Stimulated activated CD8-positive, alpha-beta memory T cell treated with anti-CD3 and anti-CD28 coated beads, Interleukin-2, amount 100 ng/mL, for 1 hour (primary cell): ENCODE measurements around the gene IL2RA.
"Not testable (repeated sequence)": the region's sequence is repeated elsewhere in the genome, so short reads cannot be mapped to it uniquely, and the experiment has no call there.

Experiments
- DNase-seq, 2 donors: peaks; one replicate each; pipeline ENCODE4 v3.0.0-alpha.2; 2020; ENCODE audit warnings: low read depth in 2 of 2

IL2RA gene

DNA sequence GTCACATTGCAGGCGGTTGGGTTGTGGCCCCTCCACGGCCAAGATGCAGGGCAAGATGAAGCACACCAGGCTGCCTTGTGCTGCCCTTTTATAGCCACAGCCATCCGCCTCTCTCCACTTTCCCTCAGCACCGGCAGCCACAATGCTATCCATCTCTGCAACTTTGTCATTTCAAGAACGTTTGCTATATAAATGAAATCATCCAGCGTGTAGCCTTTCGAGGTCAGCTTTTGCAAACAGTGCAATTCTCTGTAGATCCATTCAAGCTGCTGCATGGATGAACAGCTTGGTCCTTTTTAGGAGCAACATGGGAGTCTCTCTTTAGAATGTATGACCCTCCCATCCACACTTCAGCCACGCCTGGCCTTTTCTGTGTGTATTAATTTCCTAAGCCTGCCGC lies 78.4 kb downstream of the IL2RA start:
- DNase-seq: no peak

DNA sequence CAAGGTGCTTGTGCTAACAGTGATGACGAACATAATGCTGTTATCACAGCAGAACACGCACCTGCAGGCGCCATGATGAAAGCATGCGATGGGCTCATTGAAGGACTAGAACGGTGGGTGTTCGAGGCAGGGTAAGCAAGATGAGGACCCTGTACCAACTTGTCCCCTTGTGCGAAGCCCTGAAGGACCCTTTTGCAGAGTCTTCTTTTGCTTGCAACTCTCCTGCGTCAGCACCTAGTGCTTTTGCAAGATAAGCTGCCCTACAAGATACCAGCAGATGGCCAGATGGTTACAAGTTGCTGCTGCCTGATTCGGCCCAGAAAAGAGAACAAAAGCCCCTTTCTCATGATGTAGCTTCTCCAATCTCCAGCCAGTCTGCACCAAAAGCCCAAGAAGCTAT lies 80.6 kb downstream of the IL2RA start:
- no peak for DNase-seq

DNA sequence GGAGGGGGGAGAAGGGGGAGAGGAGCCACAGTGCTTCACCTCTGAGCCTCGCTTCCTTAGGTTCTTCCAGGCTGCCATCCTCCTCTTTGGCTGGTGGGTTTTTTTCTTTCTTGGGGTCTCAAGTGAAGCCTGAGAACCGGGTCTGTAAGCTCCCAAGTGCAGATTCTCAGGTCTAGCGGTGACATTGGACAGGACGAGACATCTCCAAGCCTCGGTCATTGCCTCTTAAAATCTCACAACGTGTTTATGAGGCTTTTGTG lies 84.0 kb downstream of the IL2RA start:
- no peak for DNase-seq

DNA sequence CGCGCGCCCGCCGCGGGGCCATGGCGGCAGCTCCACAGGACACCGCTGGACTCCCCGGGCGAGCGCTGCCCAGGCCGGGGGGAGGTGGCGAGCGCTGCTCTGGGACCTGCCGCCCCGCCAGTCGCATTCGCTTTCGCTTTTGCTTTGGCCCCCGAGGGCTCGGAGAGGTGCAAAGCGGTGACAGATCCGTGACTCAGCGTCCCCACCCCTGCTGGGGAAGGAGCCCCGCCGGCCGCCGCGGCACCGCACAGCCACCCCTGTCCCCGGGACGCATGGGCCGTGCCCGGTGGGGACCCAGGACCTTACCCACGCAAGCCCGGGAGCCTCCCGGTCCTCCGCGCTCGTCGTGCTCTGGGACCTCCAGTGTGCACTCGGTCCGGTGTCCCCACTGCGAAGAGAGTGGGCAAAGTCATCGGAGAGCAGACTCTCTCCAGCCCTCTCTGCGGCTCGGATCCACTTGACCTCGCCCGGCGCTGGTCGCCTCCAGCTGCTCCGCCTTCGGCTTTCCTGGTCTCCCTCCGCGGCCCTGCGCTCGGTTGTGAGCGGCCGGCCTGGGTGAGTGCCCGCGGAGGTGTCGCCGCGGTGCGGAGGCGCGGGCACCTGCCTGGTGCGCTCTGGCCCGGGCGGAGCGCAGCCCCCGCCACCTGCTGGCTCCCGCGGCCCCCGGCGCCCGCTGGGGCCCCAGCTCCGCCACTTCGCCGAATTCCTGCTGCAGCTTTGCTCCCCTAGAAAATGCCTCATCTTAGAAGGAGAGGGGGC lies 84.5 kb downstream of the IL2RA start, which contains the start of gene IL15RA:
Gene IL15RA, minus strand, starts transcription at position 73 of the 759 bp plus-strand sequence. Its CDS starts 51 bp downstream, at position 22.
- DNase-seq: peak; percentile 70 to 71

DNA sequence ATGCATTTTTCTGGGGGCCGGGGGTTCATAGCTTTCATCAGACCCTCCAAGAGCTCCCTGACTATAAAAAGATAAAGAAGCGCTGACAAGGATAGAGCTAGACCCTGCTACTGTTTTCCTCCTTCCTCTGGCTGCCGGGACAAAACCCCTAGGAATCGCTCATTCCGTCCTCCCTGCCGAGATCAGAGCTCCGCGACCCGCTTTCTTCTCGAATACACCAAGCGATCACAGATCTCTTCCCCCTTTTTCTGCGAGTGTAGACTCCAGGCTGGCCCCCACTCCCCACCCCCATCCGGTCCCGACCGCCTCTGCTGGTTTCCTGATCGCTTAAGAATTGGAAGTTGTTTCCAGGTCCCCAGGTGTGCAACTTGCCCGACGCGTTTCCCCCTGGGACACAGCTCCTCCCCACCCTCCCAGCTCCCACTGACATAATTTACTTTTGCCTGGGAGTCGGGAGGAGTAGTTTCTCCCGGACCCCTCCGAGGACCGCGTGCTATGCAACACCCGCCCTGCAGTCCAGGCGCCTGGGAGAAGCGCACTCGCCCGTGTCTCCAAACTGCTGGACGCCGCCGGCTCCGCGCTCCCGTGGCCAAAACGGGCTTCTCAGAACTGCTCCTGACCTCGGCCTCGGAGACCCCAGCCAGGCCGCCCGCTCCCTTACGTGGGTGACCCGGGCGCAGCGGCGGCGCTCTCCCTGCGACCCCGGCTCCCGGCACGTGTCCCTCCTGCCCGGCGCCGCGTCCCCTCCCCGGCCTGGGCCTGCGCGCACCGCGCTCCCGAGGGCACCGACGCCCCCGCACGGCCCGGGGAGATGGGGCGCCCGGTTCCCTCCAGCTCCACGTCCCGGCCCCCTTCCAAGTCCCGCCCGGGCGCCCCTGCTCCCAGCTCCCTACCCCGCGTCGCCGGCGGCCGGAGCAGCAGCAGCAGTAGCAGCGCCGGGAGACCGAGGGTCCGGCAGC lies 85.4 kb downstream of the IL2RA start:
- DNase-seq: peak in 1 of 2 donors; percentile 11

DNA sequence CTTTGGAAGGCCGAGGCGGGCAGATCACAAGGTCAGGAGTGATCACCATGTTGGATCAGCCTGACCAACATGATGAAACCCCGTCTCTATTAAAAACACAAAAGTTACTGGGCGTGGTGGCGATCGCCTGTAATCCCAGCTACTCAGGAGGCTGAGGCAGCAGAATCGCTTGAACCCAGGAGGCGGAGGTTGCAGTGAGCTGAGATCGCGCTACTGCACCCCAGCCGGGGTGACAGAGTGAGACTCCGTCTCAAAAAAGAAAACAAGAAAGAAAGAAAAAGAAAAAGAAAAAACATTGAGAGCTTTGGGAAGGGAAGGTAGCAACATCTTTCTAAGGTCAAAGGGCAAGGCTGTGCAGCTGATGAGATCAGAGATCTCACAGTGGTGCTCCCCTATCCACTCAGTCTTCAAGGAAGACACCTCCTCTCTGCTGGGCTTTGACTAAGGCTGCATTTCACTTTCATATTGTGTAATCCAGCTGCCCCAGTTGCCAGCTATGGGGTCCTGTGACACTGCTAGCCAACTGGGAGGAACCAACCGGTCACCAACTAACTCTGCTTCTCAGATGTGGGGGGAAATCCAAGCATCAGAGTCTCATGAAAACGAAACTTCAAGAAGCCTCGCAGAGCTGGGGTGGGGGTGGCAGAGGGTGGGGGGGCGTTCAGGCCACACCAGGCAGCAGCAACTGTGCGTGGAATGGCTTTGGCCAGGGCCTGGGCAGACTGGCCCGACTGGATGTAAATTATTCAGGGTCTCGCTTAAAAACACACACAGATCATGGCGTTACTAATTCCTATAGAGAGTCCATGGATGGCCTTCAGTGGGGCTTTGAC lies 86.3 kb downstream of the IL2RA start:
- peak; percentile 19 to 20 for DNase-seq

DNA sequence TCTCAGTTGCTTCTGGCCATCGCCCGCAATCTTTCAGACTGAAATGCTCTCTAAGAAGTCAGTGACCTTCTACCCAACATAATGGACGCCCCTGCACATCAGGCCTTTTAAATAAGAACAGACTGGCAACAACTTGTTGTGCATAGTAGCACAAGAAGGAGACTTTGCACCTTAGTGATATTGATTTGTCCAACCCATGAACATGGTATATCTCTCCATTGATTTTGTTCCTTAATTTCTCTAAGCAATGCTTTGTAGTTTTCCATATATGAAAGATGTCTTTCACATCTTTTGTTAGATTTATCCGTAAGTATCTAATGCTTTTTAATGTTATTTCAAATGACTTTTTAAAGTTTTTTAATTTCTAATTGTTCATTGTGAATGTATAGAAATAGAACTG lies 89.1 kb downstream of the IL2RA start:
- DNase-seq: no peak

DNA sequence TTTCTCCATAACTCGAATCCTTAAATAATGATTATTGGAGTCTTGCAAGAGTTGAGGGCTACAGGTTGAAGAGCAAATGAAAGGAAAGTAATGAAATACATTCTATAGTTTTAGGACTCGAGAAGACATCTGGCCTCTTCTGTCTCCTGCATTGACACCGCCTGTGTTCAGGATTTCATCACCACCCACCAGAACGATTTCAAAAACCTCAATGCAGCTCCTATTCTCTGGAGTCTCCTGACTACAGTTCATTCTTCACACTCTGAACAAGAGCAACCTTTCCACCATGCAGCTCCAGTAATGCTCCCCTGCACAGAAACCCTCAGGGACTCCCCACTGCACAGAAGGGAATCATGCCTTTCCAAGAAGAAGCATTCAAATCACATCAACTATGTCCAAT lies 90.3 kb downstream of the IL2RA start:
- no peak for DNase-seq

DNA sequence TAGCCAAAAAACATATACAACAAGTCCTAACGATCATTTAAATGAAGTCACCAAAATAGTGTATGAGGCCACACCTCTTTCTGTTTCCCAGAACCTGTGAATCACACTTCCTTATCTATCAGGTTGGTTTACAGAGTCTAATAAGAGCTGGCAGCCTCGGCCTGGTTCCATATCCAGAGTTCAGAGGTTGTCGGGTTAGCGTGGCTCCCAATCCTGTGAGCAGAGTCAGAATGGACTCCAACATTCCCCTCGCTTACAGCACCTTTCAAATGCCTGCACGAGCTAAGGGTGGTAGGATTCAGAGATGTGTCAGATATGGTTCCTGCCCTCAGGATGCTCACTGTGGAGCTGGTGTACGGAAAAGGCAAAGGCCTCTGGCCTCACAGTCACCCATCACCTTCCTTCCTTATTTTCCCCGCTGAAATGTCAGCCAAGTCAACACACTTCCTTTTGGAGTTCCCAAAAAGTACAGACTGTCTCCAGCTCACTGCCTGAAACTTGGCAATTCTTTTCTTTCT lies 90.8 kb downstream of the IL2RA start:
- DNase-seq: no peak

DNA sequence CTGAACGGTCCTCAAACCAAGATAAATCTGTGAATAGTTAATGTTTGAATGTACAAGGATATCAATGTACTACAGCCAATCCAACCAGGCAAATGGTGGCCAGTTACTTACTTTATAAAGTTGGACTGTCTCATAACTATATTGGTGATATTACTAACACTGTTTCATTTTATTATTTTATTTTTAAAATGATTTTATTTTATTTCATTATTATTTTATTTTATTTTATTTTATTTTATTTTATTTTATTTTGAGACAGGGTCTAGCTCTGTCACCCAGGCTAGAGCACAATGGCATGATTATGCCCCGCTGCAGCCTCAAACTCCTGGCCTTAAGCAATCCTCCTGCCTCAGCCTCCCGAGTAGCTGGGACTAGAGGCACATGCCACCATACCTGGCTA lies 91.6 kb downstream of the IL2RA start:
- no peak for DNase-seq

DNA sequence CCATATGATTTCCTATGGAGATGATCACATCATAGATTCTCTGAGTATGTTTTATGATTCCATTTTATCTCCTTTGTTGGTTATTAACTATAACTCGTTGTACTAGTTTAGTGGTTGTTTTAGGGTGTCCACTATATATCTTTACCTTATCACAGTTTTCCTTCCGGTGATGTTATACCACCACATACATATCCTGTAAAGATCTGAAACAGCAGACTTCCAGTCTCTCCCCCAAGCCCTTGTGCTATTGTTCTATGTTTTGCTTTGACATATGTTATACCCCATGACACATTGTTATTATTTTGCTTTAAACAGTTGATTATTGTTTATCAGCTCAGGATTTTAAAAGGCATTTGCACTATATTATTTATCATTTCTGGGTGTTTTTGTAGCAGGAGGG lies 92.1 kb downstream of the IL2RA start:
- DNase-seq: no peak

DNA sequence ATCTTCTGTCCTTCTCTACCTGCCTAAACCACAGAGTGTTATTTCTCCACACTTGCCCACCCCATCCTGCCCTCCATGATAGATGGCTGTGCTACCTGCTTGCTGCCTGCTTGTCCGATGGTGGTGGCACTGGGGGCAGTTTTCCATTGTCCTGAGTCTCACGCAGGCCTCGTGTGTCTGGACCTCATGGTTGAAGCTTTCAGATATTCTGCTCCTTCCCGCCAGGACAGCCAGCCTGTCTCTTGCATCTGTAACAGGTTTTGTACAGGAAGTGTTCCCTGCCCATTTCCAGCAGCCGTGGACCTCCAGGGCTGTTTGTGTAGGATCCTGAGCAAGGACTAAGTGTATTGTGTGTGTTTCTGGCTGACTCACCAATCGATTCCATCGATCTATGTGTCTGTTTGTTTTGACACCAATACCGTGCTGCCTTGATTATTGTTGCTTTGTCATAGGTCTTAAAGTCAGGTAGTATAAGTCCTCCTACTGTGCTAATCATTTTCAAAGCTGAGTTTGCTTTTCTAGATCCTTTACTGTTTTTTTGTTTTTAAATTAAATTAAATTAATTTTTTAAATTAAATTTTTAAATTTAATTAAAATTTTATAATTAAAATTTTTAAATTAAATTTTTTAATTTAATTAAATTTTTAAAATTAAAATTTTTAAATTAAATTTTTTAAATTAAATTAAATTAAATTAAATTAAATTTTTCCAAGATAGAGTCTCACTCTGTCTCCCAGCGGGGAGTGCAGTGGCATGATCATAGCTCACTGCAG lies 93.3 kb downstream of the IL2RA start:
- no peak for DNase-seq

DNA sequence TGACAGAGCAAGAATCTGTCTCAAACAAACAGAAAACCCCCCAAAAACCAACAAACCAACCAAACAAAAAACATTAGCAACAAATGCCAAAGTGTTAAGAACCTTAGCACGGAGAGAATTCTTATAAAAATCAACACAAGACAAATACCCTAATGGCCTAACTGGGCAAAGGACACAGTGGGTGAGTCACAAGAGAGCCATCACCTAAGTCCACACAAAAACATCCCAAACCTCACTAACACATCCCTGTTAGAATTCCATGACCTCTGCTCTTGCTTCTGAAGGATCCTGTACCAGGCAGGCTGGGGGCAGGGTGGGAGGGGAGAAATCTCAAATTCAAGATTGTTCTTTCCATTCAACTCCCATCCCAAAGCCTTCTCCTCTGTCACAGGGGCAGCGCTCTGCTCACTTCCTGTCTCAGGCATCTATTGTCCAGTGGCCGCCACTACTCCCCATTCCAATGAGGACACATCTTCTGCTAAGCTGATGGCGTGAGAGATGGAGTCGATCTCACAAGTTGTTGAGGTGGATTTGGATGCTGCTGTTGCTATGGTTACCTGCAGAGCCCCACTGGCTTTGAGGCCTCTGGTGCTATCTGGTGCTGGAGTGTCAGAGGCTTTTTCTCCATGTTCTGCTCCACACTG lies 94.0 kb downstream of the IL2RA start:
- DNase-seq: no peak

DNA sequence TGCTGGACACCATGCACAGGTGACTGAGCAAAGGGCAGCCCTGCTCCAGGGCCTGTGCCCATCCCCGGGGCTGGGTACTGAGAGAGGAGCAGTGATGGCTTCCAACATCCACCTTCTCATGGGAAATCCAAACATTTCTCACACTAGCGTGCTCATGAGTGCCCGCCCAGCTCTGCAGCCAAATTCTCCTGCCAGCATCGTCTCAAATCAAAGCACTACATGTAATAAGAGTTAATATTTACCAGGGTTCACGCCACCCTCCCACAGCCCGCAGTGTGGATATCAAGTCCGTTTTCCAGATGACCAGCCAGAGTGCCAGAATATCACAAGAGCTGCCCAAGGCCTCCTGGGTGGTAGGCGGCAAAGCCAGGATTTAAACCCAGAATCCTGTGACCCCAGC lies 96.9 kb downstream of the IL2RA start:
- DNase-seq: no peak

DNA sequence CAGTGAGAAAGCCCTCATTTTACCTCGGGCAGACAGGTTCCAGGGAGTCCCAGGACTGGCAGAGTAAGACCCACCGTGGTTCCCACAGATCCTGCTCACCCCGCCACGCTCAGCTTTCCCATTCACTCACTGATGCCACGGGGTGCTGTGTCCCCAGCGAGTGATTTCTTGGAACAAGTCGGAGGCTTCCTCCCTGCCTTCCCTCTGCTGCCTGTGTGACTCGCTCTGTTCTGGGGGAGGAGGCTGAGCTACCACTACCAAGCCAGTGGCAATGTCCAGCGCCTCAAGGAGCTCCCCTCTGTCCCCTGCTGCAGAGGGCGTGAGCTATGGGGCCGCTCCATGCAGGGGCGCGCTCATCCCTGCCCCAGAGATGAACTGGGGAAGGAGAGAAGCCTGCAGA lies 97.4 kb downstream of the IL2RA start:
- DNase-seq: no peak

DNA sequence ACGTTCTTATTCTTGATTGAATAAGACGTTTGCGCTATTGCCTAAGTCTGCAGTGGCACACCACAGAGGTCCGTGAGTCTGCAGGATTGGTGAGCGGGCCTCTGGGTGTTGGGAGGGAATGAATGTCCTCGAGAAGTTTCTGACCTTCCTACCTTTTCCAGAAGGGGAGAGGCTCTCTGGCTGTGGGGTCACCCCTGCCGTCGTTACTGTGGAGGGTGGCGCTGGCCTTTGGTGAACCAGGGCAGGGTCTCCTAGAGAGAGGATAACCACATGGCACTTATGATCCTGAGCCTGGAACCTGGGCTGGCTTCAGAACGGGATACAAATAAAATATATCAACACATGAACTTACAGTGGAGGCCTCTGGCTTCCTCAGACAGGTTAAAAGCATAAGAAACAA lies 98.6 kb downstream of the IL2RA start:
- no peak for DNase-seq

DNA sequence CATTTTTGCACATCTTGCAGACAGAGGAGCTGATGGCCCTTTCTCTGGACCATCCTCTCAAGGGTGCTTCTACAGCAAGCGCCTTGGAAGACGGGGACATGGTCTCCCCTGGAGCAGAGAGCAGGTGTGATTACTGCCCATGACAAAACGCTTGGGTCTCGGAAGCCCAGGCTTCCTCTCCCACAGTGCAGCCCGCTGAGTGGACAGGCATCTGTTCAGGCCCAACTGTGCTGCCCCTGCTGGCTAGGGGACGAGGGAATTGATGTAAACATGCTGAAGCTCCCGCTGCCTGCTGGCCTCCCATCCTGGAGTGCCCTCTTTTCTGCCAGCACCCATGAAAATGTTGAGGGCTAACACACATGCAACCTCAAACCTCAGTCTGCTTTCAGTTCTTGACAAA lies 99.1 kb downstream of the IL2RA start:
- DNase-seq: no peak

DNA sequence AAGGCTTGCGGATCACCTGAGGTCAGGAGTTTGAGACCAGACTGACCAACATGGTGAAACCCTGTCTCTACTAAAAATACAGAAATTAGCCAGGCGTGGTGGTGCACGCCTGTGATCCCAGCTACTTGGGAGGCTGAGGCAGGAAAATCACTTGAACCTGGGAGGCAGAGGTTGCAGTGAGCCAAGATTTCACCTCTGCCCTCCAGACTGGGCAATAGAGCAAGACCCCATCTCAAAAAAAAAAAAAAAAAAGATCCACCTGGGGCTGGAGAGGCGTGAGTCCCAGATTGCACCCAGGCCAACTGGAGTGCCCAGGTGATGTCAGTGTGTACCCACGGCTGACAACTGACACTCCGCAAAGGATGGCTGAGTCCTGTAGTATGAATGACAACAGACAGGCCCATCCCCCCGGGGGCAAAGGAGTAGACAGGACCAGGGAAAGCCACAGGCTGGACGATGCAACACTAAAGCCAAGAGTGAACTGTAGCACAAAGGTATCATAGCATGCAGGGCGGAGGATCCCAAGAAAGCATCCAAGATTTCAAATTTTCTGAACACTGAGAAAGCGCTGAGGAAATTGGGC lies 99.7 kb downstream of the IL2RA start:
- DNase-seq: not testable (repeated sequence)

DNA sequence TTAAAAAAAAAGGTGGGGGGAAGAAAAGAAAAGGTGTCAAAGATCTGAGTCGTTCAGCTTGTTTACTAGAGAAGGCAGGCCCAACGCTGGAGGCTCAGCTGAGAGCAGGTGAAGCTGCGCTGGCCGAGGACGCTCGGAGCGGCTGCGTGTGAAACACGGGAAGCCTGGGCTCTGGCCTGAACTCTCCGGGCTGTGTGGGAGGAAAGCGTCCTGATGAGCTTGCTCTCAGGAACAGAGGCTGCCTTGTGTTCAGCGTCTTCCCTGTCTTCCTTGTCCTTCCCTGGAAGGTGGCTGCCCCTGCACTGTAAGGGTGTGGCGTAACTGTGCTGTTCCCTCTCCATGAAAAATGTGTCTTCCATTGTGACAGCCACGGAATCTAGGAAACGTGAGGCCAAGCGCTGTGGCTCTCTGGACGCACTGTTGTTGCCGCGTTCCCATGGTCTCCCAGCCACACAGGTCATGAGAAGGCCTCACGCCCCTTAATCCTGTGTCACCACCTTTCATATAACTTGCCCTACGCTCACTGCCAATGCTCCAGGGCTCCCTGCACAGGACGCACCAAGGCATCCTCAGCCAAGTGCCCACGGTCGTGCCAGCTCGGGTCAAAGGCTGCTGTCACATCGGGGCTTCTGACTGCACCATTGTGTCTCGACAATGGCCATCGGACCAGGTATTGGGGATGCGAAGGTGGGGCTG lies 100.6 kb downstream of the IL2RA start:
- DNase-seq: no peak

DNA sequence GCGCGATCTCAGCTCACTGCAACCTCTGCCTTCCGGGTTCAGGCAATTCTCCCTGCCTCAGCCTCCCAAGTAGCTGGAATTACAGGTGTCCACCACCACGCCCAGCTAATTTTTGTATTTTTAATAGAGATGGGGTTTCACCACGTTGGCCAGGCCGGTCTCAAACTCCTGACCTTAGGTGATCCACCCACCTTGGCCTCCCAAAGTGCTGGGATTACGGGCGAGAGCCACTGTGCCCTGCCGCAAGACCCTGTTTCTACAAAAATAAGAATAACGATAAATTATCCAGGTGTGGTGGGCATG lies 101.2 kb downstream of the IL2RA start:
- not testable (repeated sequence) for DNase-seq
